CD14-positive monocyte (primary cell): ENCODE measurements around the gene BOLL. TPM values are rescaled to one million over a fixed set of nuclear protein-coding genes. Genes with fewer than 3 reads are reported as not detected.
"Not testable (repeated sequence)": the region's sequence is repeated elsewhere in the genome, so short reads cannot be mapped to it uniquely, and the experiment has no call there.

ENCODE experiments used
- DNase-seq, 3 donors: peaks; one replicate each; pipeline ENCODE4 v3.0.0-alpha.2; 2011 to 2022
- H2AFZ ChIP-seq: 2 replicates; pipeline ENCODE4 v1.6.0; 2012; ENCODE audit warnings: mild to moderate bottlenecking, low read depth, low read length, inconsistent platforms; ENCODE audit not compliant: insufficient read depth, poor library complexity, severe bottlenecking
- H3K27ac ChIP-seq, 2 donors: 1 replicate in 1 of 2; 2 replicates in 1 of 2; pipeline ENCODE4 v1.5.1; 2012 to 2013; ENCODE audit warnings: low read length in 2 of 2, control low read depth in 1 of 2, inconsistent platforms in 1 of 2, low read depth in 1 of 2, mild to moderate bottlenecking in 1 of 2
- H3K27me3 ChIP-seq, 2 donors: one replicate each; pipeline versions ENCODE4 v1.6.0 to v1.6.1; 2011 to 2013; ENCODE audit warnings: low read length in 2 of 2; ENCODE audit not compliant: control insufficient read depth in 2 of 2, insufficient read depth in 2 of 2
- H3K36me3 ChIP-seq, 2 donors: replicated peaks in 1 of 2; 1 replicate in 1 of 2; 2 replicates in 1 of 2; pipeline versions ENCODE4 v1.5.1 to v1.6.1; 2012 to 2013; ENCODE audit warnings: low read length in 2 of 2, control low read depth in 1 of 2, inconsistent platforms in 1 of 2, mild to moderate bottlenecking in 1 of 2; ENCODE audit not compliant: insufficient read depth in 2 of 2, control insufficient read depth in 1 of 2
- H3K4me1 ChIP-seq, 2 donors: 1 replicate in 1 of 2; 2 replicates in 1 of 2; pipeline versions ENCODE4 v1.5.1 to v1.6.1; 2012 to 2013; ENCODE audit warnings: low read length in 2 of 2, control low read depth in 1 of 2, inconsistent platforms in 1 of 2, mild to moderate bottlenecking in 1 of 2, moderate library complexity in 1 of 2; ENCODE audit not compliant: insufficient read depth in 2 of 2, control insufficient read depth in 1 of 2
- H3K4me2 ChIP-seq: replicated peaks from 2 replicates; pipeline ENCODE3; 2012; ENCODE audit warnings: low read length, moderate library complexity, mild to moderate bottlenecking; ENCODE audit not compliant: poor library complexity, severe bottlenecking; ENCODE audit errors: extremely low read depth
- H3K4me3 ChIP-seq, 3 experiments: fragments of 200-600 bp in 1 of 3; sonication (generic) in 1 of 3; replicated peaks in 1 of 3; 1 replicate in 2 of 3; 2 replicates in 1 of 3; pipeline ENCODE4 v1.5.1; 2011 to 2013; ENCODE audit warnings: low read length in 3 of 3, mild to moderate bottlenecking in 3 of 3, control low read depth in 2 of 3, low read depth in 2 of 3, inconsistent platforms in 1 of 3, moderate library complexity in 1 of 3
- H3K79me2 ChIP-seq: 2 replicates; pipeline ENCODE4 v1.6.0; 2012; ENCODE audit warnings: mild to moderate bottlenecking, control low read depth, inconsistent platforms, low read length, moderate library complexity; ENCODE audit not compliant: insufficient read depth
- H3K9ac ChIP-seq: 2 replicates; pipeline ENCODE4 v1.6.0; 2017; ENCODE audit warnings: low read length, mild to moderate bottlenecking; ENCODE audit not compliant: insufficient read depth, poor library complexity, severe bottlenecking
- H3K9me3 ChIP-seq, 2 donors: replicated peaks in 1 of 2; 1 replicate in 1 of 2; 2 replicates in 1 of 2; pipeline versions ENCODE4 v1.5.1 to v1.6.1; 2012 to 2013; ENCODE audit warnings: low read length in 2 of 2, control low read depth in 1 of 2; ENCODE audit not compliant: control insufficient read depth in 1 of 2, insufficient read depth in 1 of 2
- H4K20me1 ChIP-seq: 2 replicates; pipeline ENCODE4 v1.6.0; 2012; ENCODE audit warnings: mild to moderate bottlenecking, low read length, control low read depth, moderate library complexity; ENCODE audit not compliant: insufficient read depth
- H3K27ac Mint-ChIP-seq, 7 donors: one replicate each; pipeline ENCODE4 v1.8.0; 2020; ENCODE audit warnings: mild to moderate bottlenecking in 7 of 7, mixed read lengths in 7 of 7, moderate library complexity in 6 of 7, inconsistent platforms in 2 of 7
- H3K27me3 Mint-ChIP-seq, 3 donors: one replicate each; pipeline ENCODE4 v1.8.0; 2021 to 2022; ENCODE audit warnings: low read depth in 3 of 3, mild to moderate bottlenecking in 3 of 3, mixed read lengths in 3 of 3, moderate library complexity in 3 of 3, inconsistent platforms in 1 of 3
- H3K36me3 Mint-ChIP-seq, 2 donors: one replicate each; pipeline ENCODE4 v1.8.0; 2020; ENCODE audit warnings: mixed read lengths in 2 of 2, inconsistent platforms in 1 of 2, mild to moderate bottlenecking in 1 of 2
- H3K4me1 Mint-ChIP-seq: one replicate; pipeline ENCODE4 v1.8.0; 2020; ENCODE audit warnings: mild to moderate bottlenecking, mixed read lengths
- H3K4me3 Mint-ChIP-seq, 2 donors: one replicate each; pipeline ENCODE4 v1.8.0; 2020; ENCODE audit warnings: mild to moderate bottlenecking in 2 of 2, mixed read lengths in 2 of 2, moderate library complexity in 1 of 2
- H3K9me3 Mint-ChIP-seq, 7 donors: one replicate each; pipeline ENCODE4 v1.8.0; 2020 to 2022; ENCODE audit warnings: mixed read lengths in 7 of 7, mild to moderate bottlenecking in 6 of 7, moderate library complexity in 6 of 7, inconsistent platforms in 2 of 7
- CTCF ChIP-seq: fragments of 200-600 bp; IDR thresholded peaks from one replicate; pipeline ENCODE4 v1.8.0; 2022; ENCODE audit warnings: antibody characterized with exemption, mild to moderate bottlenecking
- WGBS: methylation state at CpG from one replicate; pipeline ENCODE4 v1.1.5; 2013; ENCODE audit warnings: missing lambda C conversion rate; ENCODE audit not compliant: insufficient coverage; 5-methylcytosine and 5-hydroxymethylcytosine counted together
- intact Hi-C, 2 donors: fragments of 100-400 bp; cut with micrococcal nuclease; formaldehyde crosslinking; loops; one replicate each; pipeline versions ENCODE4 v1.15.0 to v1.15.1; 2023
- polyA plus RNA-seq, 3 donors: library from polyadenylated mRNA; depleted of rRNA in 1 of 3; unstranded in 2 of 3; stranded (reverse) in 1 of 3; fragments of 300-500 nt in 2 of 3; fragments of >200 nt in 1 of 3; fragmentation: Illumina TruSeq in 2 of 3; gene quantifications; 1 replicate in 2 of 3; 2 replicates in 1 of 3; pipeline ENCODE4 v1.2.3, GENCODE V29; 2012 to 2021

Gene BOLL
- polyA plus RNA-seq, 3 donors, result not detected

GRCh38 chr2:197695206-197695605 lies 89.9 kb downstream of the BOLL start:
- H3K27ac ChIP-seq, H3K9me3 ChIP-seq, H3K4me3 ChIP-seq, DNase-seq, H3K4me2 ChIP-seq, H3K36me3 ChIP-seq, H3K4me1 ChIP-seq, H3K79me2 ChIP-seq, H3K36me3 Mint-ChIP-seq, H3K4me1 Mint-ChIP-seq, intact Hi-C loops, H3K27me3 Mint-ChIP-seq, H3K4me3 Mint-ChIP-seq, H3K27me3 ChIP-seq, H4K20me1 ChIP-seq, H3K27ac Mint-ChIP-seq, H3K9ac ChIP-seq, H2AFZ ChIP-seq: not testable (repeated sequence)
- WGBS, result 92% methylated on average over 2 of the region's 6 CpGs
- peaks cover 4 to 16% (median 7%) of the 10 kb centered on the region in 7 donors for H3K9me3 Mint-ChIP-seq

- no peak for DNase-seq
- H3K4me2 ChIP-seq, result no peak overlapping the region
- no peak for TF ChIP-seq CTCF
- Mint-ChIP-seq H3K9me3 (peaks cover 0 to 3% (median 0%) of the 10 kb centered on the region in 7 donors), H3K27ac (no peak overlapping the region), H3K27me3 (peaks cover 0 to 5% (median 3%) of the 10 kb centered on the region in 3 donors), H3K36me3 (no peaks in the 10 kb centered on the region), H3K4me3 (no peak overlapping the region), H3K4me1 (no peaks in the 10 kb centered on the region)
- intact Hi-C loops, result no loop called here
- no peaks in the 10 kb centered on the region for H3K9me3 ChIP-seq
- no peak overlapping the region for H2AFZ ChIP-seq
- H4K20me1 ChIP-seq, result no peaks in the 10 kb centered on the region
- peaks cover 0 to 2% of the 10 kb centered on the region in 2 donors for H3K27me3 ChIP-seq
- no peaks in the 10 kb centered on the region for H3K4me1 ChIP-seq
- no peaks in the 10 kb centered on the region for H3K36me3 ChIP-seq
- H3K27ac ChIP-seq, result no peak overlapping the region
- H3K79me2 ChIP-seq, result no peaks in the 10 kb centered on the region
- no peak overlapping the region for H3K9ac ChIP-seq
- H3K4me3 ChIP-seq, result no peak overlapping the region
- 86% methylated on average over 1 of the region's 2 CpGs for WGBS
These were observed 107.6 kb downstream of the BOLL start for GRCh38 chr2:197677483-197677882.
